ENCODE measurements around the gene PIAS3.
A peak's percentile ranks its signal among the peaks of the same experiment; 100 is the strongest.

PIAS3 gene

GRCh38 chr1:145806408-145806807 lies 52.5 kb downstream of the PIAS3 start:
- no peak for DNase-seq (ENCODE audit: low read depth)
- no peak overlapping the region for H3K4me3 ChIP-seq (ENCODE audit: low read depth, low read length)
- no peak for TF ChIP-seq CTCF (IDR thresholded peaks at IDR 0.05; ENCODE audit: low read depth, low read length)
- TF ChIP-seq MAX (IDR thresholded peaks at IDR 0.05; ENCODE audit: low read depth, low read length) = no peak
- TF ChIP-seq POLR2A (IDR thresholded peaks at IDR 0.05; ENCODE audit: extremely low read depth, insufficient read length) = no peak
- TF ChIP-seq MYC (IDR thresholded peaks at IDR 0.05; ENCODE audit: low read depth, low read length) = no peak

DNA sequence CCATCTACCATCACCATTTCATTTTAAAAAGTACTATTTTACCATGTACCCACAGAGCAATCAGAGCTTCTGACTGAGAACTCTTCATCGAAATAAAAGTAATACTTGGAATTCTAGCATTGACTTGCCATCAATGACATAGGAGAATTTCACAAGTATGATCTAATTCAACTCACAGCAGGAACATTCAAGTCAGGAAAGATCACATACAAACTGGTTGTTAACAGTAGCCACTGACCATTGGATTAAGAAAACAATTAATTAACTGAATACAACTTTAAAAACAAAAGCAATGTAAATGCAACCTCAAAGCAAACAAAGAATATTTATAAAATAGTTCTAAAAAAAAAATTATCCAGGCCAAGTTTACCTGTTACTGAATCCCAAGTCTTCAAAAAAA lies 53.8 kb downstream of the PIAS3 start:
- TF ChIP-seq POLR2A (IDR thresholded peaks at IDR 0.05; ENCODE audit: extremely low read depth, insufficient read length) (no peak), CTCF (IDR thresholded peaks at IDR 0.05; ENCODE audit: low read depth, low read length) (no peak)
- H3K4me3 ChIP-seq (ENCODE audit: low read depth, low read length) = no peak overlapping the region
- no peak for DNase-seq (ENCODE audit: low read depth)

- TF ChIP-seq MYC (IDR thresholded peaks at IDR 0.05; ENCODE audit: low read depth, low read length) = no peak
- no peak for TF ChIP-seq MAX (IDR thresholded peaks at IDR 0.05; ENCODE audit: low read depth, low read length)
- TF ChIP-seq POLR2A (IDR thresholded peaks at IDR 0.05; ENCODE audit: extremely low read depth, insufficient read length) = no peak
- no peak for TF ChIP-seq CTCF (IDR thresholded peaks at IDR 0.05; ENCODE audit: low read depth, low read length)
- peak; percentile 5 for DNase-seq (ENCODE audit: low read depth)
These were observed 54.4 kb downstream of the PIAS3 start for GRCh38 chr1:145804235-145805045.

DNA sequence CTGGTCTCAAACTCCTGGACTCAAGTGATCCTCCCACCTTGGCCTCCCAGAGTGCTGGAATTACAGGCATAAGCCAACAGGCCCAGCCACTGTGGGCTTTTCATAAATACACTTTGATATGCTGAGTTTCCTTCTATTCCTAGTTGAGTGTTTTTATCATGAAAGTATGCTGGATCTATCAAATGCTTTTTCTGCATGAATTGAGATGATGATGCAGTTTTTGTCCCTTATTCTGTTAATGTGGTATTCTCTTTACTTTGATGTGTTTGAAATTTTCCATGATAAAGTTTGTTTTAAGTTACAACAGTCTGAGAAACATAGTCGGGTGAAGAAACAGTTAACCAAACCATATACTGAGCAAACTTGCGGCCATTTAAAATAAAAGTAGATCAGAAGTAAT lies 59.1 kb downstream of the PIAS3 start:
- no peak overlapping the region for H3K4me3 ChIP-seq (ENCODE audit: low read depth, low read length)
- TF ChIP-seq MYC (IDR thresholded peaks at IDR 0.05; ENCODE audit: low read depth, low read length) = no peak
- no peak for TF ChIP-seq MAX (IDR thresholded peaks at IDR 0.05; ENCODE audit: low read depth, low read length)
- no peak for TF ChIP-seq CTCF (IDR thresholded peaks at IDR 0.05; ENCODE audit: low read depth, low read length)
- no peak for TF ChIP-seq POLR2A (IDR thresholded peaks at IDR 0.05; ENCODE audit: extremely low read depth, insufficient read length)
- DNase-seq (ENCODE audit: low read depth) = no peak

More at GRCh38 chr1:145804235-145805045, 54.4 kb downstream of the PIAS3 start:
- no peak overlapping the region for H3K4me3 ChIP-seq (ENCODE audit: low read depth, low read length)

All from NB4 (cell line).